Heart left ventricle (tissue), 16 donors: ENCODE data around the gene MIPOL1. TPM values are rescaled to one million over a fixed set of nuclear protein-coding genes. Genes with fewer than 3 reads are reported as not detected.

Source experiments
- ATAC-seq, 4 donors: fragments of 200-7000 bp; cut with Tn5 transposase; one replicate each; pipeline ENCODE4 v1.9.1; 2020 to 2022; ENCODE audit warnings: moderate library complexity in 4 of 4, mild to moderate bottlenecking in 3 of 4, moderate number of reproducible peaks in 1 of 4
- DNase-seq, 5 donors: peaks; one replicate each; pipeline ENCODE4 v3.0.0-alpha.2; 2020
- H3K27ac ChIP-seq, 12 donors: fragments of 200-600 bp; sonication (generic) in 4 of 12; one replicate each; pipeline versions ENCODE4 v1.5.0 to v1.8.0; 2016 to 2022; ENCODE audit warnings: mild to moderate bottlenecking in 2 of 12
- H3K27me3 ChIP-seq, 9 donors: fragments of 200-600 bp; sonication (generic) in 2 of 9; one replicate each; pipeline versions ENCODE4 v1.5.1 to v1.8.0; 2016 to 2022; ENCODE audit warnings: mild to moderate bottlenecking in 3 of 9
- H3K36me3 ChIP-seq, 9 donors: fragments of 200-600 bp; sonication (generic) in 2 of 9; one replicate each; pipeline versions ENCODE4 v1.5.0 to v1.8.0; 2018 to 2022; ENCODE audit warnings: mild to moderate bottlenecking in 2 of 9
- H3K4me1 ChIP-seq, 12 donors: fragments of 200-600 bp; sonication (generic) in 4 of 12; one replicate each; pipeline versions ENCODE4 v1.5.0 to v1.8.0; 2016 to 2022; ENCODE audit warnings: mild to moderate bottlenecking in 3 of 12
- H3K4me3 ChIP-seq, 12 donors: fragments of 200-600 bp; sonication (generic) in 4 of 12; one replicate each; pipeline versions ENCODE4 v1.5.0 to v1.8.0; 2017 to 2022; ENCODE audit warnings: mild to moderate bottlenecking in 9 of 12, moderate library complexity in 4 of 12
- H3K9me3 ChIP-seq, 12 donors: fragments of 200-600 bp; sonication (generic) in 4 of 12; one replicate each; pipeline versions ENCODE4 v1.5.0 to v1.8.0; 2016 to 2022; ENCODE audit warnings: mild to moderate bottlenecking in 1 of 12
- POLR2A ChIP-seq, 2 donors: fragments of 450-650 bp; IDR thresholded peaks; one replicate each; pipeline ENCODE4 v1.6.1; 2017; ENCODE audit warnings: antibody characterized with exemption in 2 of 2, mild to moderate bottlenecking in 2 of 2, moderate library complexity in 2 of 2
- WGBS, 4 donors: extraction: QIAGEN DNeasy Blood & Tissue Kit in 2 of 4; methylation state at CpG; one replicate each; pipeline versions ENCODE4 v1.1.5 to v1.1.7; 2013 to 2018; 5-methylcytosine and 5-hydroxymethylcytosine counted together
- intact Hi-C, 10 donors: fragments of 100-400 bp; cut with DNase I; formaldehyde crosslinking; loops; one replicate each; pipeline versions ENCODE4 v1.11.1 to v1.14.2; 2022
- polyA plus RNA-seq, 2 donors: library from polyadenylated mRNA; stranded (reverse); fragments of 200-250 nt; gene quantifications; one replicate each; pipeline ENCODE4 v1.2.3, GENCODE V29; 2013
- total RNA-seq, 9 donors: library from RNA; depleted of rRNA in 2 of 9; stranded (reverse); fragments of >200 nt in 2 of 9; fragmentation: NEBNext Ultra II Directional in 3 of 9; extraction: Animal tissue kit (Norgen Biotek cat#: 25700) in 3 of 9; gene quantifications; one replicate each; pipeline versions ENCODE4 v1.1.0 to v1.2.4, GENCODE V29; 2016 to 2023
- TF ChIP-seq, protein P1 (sequence below), 12 donors: fragments of 200-600 bp; sonication (generic) in 4 of 12; IDR thresholded peaks; one replicate each; pipeline versions ENCODE4 v1.5.0 to v1.8.0; 2018 to 2022; ENCODE audit warnings: antibody characterized with exemption in 12 of 12, mild to moderate bottlenecking in 5 of 12
- donor health status: ischemic (EF 13 %, LVEDD 7.1; RV severe dilation, severe dysfunction).
- donor health status: healthy with polysubstance abuse.
- donor health status: DM: no; HTN: yes; CAD: no.
- donor health status: DM: no; HTN: no; CAD: no.
- donor health status: ischemic (EF 25% LVEDD 6.9; RV normal size, moderate dysfunction).
- donor health status: ischemic (EF 25% LVEDD 5.7; RV mildly dilated, moderate dysfunction).
- donor health status: healthy.
- donor health status: DM: yes; HTN: yes; CAD: no.
- donor health status: ischemic (EF 35%, LVEDD 5.7; RV mildly dilated, moderate dysfunction).
- donor health status: nonischemic (EF 11% LVEDD 7.7; RV severe dilation, severe dysfunction).
- donor health status: DM: yes; HTN: yes; CAD: no.
- donor health status: PGD.
- donor health status: ischemic (EF 29% LVEDD 5.4; RV normal size, mild dysfunction).
- donor health status: nonischemic (EF 23%, LVEDD 6.1; RV moderate dilation, normal function).

MIPOL1 gene
- total and polyA plus RNA-seq, 11 donors = 0.99 to 7.3 (median 5.0) TPM

DNA sequence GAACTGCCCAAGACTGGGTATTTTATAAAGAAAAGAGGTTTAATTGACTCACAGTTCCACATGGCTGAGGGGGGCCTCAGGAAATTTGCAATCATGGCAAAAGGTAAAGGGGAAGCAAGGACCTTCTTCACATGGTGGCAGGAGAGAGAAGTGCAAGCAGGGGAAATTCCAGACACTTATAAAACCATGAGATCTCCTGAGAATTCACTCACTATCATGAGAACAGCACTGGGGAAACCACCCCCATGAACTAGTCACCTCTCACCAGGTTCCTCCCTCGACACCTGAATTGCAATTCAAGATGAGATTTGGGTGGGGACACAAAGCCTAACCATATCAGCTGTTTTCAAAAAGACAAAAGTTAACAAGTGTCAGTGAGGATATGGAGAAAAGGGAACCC, 284.7 kb downstream of the MIPOL1 start:
- Histone ChIP-seq H3K27me3 (no peaks in the 10 kb centered on the region), H3K4me3 (no peak overlapping the region), H3K4me1 (no peaks in the 10 kb centered on the region), H3K27ac (no peak overlapping the region), H3K36me3 (no peaks in the 10 kb centered on the region), H3K9me3 (peaks cover 0 to 42% (median 0%) of the 10 kb centered on the region in 12 donors)
- intact Hi-C loops = no loop called here
- DNase-seq = no peak
- ATAC-seq = no peak
- TF ChIP-seq, protein P1, sequence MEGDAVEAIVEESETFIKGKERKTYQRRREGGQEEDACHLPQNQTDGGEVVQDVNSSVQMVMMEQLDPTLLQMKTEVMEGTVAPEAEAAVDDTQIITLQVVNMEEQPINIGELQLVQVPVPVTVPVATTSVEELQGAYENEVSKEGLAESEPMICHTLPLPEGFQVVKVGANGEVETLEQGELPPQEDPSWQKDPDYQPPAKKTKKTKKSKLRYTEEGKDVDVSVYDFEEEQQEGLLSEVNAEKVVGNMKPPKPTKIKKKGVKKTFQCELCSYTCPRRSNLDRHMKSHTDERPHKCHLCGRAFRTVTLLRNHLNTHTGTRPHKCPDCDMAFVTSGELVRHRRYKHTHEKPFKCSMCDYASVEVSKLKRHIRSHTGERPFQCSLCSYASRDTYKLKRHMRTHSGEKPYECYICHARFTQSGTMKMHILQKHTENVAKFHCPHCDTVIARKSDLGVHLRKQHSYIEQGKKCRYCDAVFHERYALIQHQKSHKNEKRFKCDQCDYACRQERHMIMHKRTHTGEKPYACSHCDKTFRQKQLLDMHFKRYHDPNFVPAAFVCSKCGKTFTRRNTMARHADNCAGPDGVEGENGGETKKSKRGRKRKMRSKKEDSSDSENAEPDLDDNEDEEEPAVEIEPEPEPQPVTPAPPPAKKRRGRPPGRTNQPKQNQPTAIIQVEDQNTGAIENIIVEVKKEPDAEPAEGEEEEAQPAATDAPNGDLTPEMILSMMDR (IDR thresholded peaks at IDR 0.05) = no peak
- TF ChIP-seq POLR2A (IDR thresholded peaks at IDR 0.05) = no peak
- 61 to 72% (median 64%) methylated on average over 1 of the region's 1 CpG for WGBS, 4 donors

- 93 to 97% (median 93%) methylated on average over 4 of the region's 4 CpGs for WGBS, 4 donors
These were observed 285.9 kb downstream of the MIPOL1 start for GRCh38 chr14:37483672-37484071.

GRCh38 chr14:37490607-37491006, 292.9 kb downstream of the MIPOL1 start:
- WGBS, 4 donors = 85 to 92% (median 92%) methylated on average over 3 of the region's 3 CpGs
- Histone ChIP-seq H3K9me3 (peaks cover 0 to 14% (median 0%) of the 10 kb centered on the region in 12 donors), H3K36me3 (no peaks in the 10 kb centered on the region), H3K27ac (no peak overlapping the region), H3K27me3 (no peaks in the 10 kb centered on the region), H3K4me1 (no peaks in the 10 kb centered on the region), H3K4me3 (no peak overlapping the region)
- no peak for ATAC-seq
- no peak for TF ChIP-seq POLR2A (IDR thresholded peaks at IDR 0.05)
- TF ChIP-seq, protein P1 (IDR thresholded peaks at IDR 0.05) = no peak
- DNase-seq = no peak
- intact Hi-C loops = no loop called here

More at GRCh38 chr14:37483672-37484071, 285.9 kb downstream of the MIPOL1 start:
- H3K9me3 ChIP-seq = peaks cover 0 to 42% (median 0%) of the 10 kb centered on the region in 12 donors
- no peaks in the 10 kb centered on the region for H3K36me3 ChIP-seq
- intact Hi-C loops = no loop called here
- ATAC-seq = no peak
- TF ChIP-seq, protein P1 (IDR thresholded peaks at IDR 0.05) = no peak
- TF ChIP-seq POLR2A (IDR thresholded peaks at IDR 0.05) = no peak
- no peaks in the 10 kb centered on the region for H3K4me1 ChIP-seq
- H3K27ac ChIP-seq = no peak overlapping the region
- no peaks in the 10 kb centered on the region for H3K27me3 ChIP-seq
- DNase-seq = no peak
- H3K4me3 ChIP-seq = no peak overlapping the region

- no peak for TF ChIP-seq POLR2A (IDR thresholded peaks at IDR 0.05)
- TF ChIP-seq, protein P1 (IDR thresholded peaks at IDR 0.05) = no peak
- intact Hi-C loops = no loop called here
- DNase-seq (no peak), ATAC-seq (no peak)
- WGBS, 4 donors = 92 to 93% (median 93%) methylated on average over 5 of the region's 5 CpGs
- Histone ChIP-seq H3K27me3 (no peaks in the 10 kb centered on the region), H3K4me3 (no peak overlapping the region), H3K36me3 (no peaks in the 10 kb centered on the region), H3K4me1 (no peaks in the 10 kb centered on the region), H3K27ac (no peak overlapping the region), H3K9me3 (peaks cover 0 to 9% (median 0%) of the 10 kb centered on the region in 12 donors)
These were observed 293.3 kb downstream of the MIPOL1 start for GRCh38 chr14:37491076-37491475.
